GM18858 (cell line): ENCODE data around the gene SIX4.

Experiments
- ATAC-seq: cut with Tn5 transposase; IDR thresholded peaks from one replicate; pipeline ENCODE4 v1.9.1; 2021; ENCODE audit not compliant: unreplicated experiment

SIX4 gene

DNA sequence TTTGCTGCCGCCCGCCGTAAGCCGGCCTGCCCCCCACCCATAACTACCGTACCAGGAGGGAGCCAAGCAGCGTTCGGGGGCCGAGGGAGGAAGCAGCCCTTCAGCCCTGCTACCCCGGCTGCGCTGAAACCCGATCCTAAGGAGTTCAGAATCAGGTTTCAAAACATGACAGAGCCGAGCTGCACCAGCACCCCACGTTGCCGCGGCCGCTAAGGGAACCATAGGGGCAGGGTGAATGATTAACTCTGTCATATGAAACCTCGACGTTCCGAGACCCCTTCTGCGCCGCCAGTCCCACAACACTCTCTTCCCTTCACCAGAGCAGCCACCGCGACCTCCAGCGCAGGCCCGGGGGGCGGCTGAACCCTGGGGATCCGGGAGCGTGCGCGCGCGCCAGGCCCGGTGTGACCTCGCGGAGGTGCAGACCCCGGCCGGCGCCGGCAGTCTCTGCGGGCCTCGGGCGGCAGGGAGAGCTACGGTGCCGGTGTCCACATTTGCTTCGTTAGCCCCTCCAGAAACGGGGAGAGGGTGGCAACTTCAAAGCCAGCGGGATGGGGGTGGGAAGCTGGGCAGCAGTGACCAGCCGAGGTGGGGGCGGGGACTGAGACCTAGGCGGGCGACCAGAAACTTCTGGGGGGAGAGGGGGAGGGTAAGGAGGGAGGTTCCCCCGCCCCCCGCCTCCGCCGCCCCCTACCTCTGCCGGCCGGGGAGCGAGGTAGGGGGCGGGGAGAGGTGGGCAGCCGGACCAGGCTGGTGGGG is 1.6 kb downstream of the SIX4 start:
- ATAC-seq = no peak

DNA sequence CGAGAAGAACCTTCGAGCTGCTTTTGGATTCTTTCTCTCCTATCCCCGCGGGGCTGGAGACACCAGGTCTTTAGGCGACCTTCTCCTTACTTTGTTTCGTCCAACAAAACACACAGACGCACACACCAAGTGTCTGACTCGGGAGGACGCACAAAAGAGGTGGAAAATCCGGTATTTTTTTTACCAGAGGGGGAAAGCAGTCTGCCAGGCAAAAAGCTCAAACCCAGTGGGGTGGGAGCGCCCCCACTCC is 2.1 kb downstream of the SIX4 start:
- no peak for ATAC-seq

DNA sequence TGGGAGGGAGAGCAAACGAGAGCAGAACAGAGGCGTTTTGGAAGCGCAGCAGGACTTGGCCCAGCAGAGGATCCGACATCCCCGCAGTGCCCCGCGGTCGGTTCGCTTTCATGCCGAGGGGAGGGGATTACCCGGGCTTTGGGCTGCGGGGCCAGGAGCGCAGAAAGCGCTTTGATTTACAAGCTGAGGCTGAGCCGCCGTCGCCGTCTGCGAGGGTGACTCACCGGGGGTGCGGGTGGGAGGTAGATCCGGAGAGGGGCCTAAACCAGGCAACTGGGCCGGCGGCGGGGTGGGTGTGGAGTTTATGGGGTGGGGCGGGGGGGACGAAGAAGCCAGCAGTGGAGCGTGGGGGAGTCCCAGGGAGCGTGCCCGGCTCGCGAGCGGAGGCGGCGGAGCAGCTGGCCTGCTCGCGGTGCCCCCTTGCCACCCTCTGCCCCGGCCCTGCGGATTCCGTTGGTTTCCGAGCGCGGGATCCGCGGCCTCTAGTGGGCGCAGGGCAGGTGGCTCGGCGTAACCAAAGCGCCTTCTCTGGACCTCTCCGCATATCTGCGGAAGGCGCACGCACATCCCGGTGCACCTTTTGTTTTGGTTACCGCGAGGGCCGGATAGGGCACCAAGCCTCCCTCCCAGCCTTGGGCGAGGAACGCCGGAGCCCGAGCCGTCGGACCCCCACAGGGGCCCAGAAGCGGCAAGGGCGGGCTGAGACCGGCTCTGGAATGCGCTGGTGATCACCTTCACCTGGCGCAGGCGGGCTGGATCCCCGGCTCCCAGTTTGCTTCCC is 2.6 kb downstream of the SIX4 start:
- no peak for ATAC-seq

DNA sequence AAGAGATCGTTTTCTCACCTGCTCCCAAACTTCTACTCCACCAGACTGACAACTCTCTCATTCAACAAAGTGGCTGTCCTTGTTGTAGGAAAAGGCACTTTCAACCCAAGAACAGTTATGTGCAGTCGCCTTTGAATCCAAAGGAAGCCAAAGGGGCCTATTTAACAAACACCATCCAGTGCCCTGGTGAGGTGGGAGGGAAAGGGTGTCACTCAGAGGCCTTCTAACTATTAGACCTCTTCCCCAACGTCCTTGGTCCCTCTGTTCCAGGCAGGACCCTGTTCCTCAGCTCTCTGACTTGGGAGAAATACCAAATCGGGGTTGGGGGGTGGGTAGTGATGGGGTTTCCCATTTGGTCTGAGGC is 3.2 kb downstream of the SIX4 start:
- ATAC-seq = no peak

DNA sequence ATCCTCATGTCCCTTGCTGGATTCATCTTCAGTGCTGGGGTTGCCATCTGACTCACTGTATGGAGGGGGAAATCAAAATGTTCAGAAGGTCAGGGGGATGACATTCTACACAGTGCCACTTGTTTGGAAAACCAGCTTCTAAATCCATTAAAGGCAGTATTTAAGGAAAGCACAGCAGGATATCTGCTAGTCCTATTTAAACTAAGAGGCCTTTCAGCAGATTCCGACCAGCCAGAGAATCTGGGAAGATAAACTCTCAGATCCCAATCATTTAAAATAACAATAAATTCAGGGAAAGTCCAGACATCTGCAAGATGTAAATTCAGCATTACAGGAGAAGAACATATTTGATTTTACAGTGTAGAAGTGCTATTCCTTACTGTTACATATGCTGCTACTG is 3.8 kb downstream of the SIX4 start:
- ATAC-seq = no peak

DNA sequence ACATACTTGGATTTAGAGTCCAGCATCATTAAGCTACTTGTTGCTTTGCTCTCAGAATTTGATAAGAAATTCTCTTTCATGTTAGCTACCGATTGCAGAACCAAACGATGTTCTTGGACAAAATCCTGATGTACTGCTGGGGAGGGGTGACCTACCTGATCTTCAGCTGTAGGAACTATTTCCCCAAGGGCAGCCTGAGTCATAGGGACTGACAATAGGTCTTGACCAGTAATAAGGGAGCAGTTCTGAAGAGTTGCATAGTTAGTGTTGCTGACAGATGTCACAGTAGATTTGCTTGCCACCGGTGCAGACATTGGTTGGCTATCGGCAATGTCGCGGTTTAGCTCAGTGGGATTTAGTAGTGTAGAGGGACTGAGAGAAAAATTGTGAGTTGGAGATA is 10.6 kb downstream of the SIX4 start:
- no peak for ATAC-seq

DNA sequence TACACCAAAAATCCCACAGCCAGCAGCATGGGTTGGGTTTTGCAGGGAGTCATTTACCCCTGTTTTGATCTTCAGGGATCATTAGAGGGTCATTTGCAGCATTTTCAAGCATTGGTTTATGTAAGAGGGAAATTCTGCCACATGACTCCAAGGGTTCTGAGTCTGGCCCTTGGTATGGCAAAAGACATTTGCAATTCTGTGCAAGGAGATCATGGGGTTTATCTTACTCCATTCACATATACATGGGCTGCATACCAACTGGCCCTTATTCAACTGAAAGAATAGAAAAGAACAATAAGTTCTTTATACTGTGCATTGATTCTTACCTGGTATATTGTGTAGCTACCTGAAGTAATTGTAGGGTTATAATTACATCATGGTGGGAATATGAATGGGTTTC is 13.7 kb downstream of the SIX4 start:
- ATAC-seq = no peak

DNA sequence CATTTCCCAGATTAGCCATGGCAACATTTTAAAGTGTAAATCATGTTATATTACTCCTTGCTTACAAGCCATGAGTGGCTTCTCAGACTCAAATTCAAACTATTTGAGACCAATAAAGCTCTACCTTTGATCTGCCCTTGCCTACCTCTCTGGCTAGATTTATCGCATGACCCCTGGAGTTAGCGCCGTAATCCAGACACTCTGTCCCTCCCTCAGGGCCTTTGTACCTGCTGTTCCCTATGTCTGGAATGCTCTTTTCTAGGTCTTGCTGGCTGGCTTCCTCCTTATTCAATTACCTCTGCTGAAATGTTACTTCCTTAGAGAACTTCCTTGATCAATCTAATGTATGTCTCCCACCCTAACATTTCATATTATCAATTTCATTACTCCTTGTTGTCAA is 16.3 kb downstream of the SIX4 start:
- no peak for ATAC-seq

DNA sequence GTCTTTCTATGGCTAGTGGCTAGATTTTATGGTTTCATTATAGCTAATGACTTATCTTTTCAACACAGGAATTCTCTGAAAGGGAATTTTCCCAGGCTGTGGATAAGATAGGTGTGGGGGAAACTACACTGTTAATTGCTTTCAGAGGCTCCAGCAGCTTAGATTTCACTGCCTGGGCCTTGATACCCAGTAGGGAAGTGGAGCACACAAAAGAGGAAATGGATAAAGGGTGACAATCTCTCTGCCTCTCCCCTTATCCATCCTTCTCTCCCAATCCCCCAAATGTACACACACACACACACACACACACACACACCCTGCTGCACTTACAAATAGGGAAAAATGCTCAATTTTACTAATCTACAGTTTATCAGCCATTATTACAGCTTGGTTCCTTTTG is 19.1 kb downstream of the SIX4 start:
- no peak for ATAC-seq

DNA sequence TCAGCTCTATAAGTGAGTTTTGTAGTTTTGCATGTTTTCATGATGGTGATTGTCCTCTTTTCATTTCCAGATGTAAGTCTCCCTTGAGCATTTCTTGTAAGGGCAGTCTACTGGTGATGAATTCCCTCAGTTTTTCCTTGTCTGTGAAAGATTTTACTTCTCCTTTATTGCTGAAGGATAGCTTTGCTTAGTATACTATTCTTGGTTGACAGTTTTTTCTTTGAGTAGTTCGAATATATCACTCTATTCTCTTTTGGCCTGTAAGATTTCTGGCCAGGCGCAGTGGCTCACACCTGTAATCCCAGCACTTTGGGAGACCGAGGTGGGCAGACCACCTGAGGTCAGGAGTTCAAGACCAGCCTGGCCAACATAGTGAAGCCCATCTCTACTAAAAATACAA is 23.6 kb downstream of the SIX4 start:
- no peak for ATAC-seq

DNA sequence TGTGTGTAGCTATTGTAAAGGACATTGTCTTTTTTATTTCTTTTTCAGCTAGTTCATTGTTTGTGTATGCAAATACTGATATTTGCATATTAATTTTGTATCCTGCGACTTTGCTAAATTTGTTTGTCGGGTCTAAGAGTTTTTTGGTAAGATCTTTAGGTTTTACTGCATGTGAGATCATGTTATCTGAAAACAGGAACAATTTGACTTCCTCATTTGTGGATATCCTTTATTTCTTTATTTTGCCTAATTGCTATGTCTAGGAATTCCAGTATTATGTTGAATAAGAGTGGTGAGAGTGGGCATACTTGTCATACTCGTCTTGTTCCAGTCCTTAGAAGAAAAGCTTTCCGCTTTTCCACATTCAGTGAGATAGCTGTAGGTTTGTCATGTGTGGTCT is 28.8 kb downstream of the SIX4 start:
- ATAC-seq = no peak

DNA sequence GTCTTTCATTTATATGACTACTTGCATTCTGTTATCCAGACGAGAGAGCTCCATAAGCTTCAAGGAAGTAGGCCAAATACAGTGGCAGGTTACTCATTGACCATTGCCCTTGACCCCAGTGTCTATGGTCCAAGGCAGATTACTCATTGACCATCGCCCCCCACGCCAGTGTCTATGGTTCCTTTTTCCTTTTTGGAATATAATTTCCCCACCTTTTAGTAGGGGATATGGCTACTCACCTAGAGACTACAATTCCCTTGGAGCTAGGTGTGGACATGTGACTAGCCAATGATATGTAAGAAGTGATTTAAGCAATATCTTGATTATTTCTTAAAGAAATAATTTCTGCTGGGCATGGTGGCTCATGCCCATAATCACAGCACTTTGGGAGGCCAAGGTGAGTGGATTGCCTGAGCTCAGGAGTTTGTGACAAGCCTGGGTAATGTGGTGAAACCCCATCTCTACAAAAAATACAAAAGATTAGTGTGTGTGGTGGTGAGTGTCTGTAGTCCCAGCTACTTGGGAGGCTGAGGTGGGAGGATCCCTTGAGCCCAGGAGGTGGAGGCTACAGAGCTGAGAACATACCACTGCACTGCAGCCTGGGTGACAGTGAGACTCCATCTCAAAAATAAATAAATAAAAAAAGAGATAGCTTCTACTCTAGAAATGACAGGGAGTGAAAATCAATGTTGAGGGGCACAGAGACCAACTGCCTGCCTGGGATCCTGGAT is 32.6 kb downstream of the SIX4 start:
- no peak for ATAC-seq

DNA sequence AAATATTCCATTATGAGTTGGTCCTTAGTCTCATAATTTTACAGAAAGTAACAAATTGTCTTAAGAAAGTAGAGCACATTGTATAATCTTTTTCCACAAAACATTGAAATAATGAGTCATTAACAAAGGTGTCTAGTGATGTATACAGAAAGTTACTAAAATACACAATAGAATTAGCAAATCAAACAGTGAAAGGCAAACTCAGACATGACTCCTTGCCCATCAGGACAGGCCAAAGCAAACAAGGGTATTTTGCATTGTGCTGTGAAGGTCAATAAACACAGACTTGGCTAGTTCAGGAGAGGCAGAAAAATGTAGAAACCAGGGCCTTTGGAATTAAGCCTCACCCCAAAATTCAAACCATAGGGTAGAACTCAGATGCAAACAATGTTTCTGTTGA is 37.3 kb downstream of the SIX4 start:
- no peak for ATAC-seq

DNA sequence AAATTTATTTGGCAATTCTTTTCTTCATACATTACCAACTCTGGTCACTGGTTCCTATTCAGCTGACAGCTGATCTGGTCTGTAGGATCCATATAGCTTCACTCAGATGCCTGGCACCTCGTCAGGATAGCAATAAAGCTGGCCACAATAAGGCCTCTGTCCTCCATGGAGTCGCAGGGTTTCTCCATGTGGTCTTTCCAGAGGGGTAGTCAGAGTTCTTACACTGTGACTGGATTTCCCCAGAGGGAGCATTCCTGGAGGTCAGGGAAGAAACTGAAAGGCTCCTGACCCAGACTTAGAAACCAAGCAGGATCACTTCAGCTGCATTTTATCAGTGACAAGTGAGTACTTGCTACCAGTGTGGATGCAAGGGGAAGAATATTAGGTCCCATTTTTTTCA is 39.9 kb downstream of the SIX4 start:
- ATAC-seq = no peak

DNA sequence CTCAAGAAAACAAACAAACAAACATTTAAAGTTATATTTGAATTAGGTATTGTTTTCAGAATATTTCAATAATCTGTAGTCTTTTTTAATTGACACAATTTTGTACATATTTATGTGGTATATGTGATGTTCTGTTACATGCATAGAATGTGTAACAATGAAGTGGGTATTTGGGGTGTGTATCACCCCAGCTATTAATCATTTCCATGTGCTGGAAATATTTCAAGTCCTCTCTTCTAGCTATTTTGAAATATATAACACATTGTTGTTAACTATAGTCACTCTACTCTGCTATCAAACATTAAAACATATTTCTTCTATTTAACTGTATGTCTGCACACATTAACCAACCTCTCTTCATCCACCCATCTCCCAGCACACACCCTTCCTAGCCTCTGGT is 42.9 kb downstream of the SIX4 start:
- no peak for ATAC-seq

DNA sequence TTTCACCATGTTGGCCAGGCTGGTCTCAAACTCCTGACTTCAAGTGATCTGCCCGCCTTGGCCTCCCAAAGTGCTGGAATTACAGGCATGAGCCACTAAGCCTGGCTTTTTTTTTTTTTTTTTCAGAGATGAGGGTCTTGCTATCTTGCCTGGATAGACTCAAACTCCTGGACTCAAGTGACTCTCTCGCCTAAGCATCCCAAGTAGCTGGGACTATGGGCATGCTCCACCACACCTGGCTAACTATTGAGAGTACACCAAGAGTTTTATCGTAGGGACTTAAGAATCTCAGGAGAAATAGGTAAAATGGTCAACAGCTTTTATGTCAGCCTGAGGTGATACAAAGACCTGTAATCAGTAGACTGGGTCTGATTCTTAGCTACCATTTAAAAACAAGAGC is 43.6 kb downstream of the SIX4 start:
- no peak for ATAC-seq

DNA sequence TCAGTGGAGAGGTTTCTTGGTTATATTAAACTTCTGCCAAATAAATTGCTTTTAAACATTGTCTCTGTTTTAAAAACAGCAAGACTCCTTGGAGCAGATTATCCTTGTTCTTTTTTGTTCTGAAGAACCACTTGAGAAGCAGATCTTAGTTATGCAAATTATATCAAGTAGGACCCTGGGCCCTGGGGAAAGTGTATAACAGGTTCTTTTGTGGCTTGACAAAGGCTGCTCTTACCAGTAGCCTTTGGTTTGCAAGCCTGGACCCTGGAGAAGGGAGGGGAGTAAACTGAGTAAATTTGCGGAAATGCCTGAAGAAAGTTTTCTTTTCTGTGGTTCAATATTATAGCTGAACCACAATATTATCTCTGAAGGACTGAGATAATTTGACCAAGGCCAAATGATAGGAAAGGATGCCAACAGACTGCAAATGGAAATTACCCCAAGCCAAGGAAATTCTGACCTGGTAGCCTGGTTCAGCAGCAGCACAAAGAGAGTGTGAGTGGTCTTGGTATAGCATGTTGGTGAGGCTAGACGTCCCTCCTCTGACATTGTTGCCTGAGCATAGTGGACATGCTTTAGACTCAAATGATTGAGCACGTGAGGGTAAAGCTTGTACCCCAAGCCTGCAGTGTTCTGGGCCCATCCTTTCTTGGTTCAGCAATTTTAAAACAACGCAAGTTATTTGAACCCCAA is 44.4 kb downstream of the SIX4 start:
- ATAC-seq = no peak

DNA sequence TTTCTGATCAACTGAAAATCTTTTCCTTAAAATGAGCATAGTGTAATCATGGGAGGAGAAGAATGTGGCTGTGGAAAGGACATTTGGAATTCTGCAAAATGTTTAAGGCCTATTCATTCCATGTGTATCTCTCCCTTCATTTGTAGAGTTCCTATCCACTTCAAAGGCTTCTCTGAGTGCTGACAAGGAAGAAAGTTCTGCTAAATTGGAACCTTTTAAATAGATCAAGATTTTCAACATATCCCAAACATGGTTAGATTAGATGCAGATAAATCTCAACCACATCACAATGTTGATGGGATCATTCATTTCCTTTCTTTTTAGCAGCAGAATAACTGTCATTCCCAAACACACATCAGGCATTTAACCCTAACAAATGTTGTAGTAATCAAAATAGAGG is 46.5 kb downstream of the SIX4 start:
- no peak for ATAC-seq

DNA sequence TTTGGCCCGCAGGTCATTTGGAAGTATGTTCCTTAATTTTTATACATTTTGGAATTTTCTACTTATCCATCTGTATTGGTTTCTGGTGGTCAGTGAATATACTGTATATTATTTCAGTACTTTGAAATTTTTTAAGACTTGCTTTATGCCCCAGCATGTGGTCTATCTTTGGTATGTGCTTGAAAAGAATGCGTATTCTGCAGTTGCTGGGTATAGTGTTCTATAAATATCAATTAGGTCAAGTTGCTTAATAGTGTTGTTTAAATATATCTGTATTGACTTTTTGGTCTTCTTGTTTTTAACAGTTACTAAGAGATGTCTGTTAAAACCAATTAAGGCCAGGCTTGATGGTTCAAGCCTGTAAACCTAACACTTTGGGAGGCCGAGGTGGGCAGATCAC is 53.2 kb downstream of the SIX4 start:
- ATAC-seq = no peak

DNA sequence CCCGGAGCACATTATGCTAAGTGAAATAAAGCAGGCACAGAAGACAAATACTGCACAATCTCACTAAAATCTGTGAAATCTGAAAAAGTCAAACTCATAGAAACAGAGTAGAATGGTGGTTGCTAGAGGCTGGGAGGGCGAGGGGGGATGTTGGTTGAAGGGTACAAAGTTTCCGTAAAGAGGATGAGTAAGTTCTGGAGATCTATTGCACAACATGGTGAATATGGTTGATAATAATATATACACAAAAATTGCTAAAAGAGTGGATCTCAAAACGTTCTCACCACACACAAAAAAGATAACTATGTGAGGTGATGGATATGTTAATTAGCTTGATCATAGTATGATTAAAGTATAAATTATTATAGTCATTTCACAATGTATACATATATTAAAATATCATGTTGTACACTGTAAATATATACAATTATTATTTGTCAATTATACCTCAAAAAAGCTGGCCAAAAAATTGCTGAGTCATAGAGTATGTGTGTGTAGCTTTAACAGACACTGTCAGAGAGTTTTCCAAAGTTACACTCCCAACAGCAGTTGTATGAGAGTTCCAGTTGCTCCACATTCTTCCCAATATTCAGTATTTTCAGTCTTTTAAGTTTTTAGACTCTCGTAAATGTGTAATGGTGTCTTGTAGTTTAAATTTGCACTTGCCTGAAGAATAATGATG is 55.6 kb downstream of the SIX4 start:
- ATAC-seq = no peak

DNA sequence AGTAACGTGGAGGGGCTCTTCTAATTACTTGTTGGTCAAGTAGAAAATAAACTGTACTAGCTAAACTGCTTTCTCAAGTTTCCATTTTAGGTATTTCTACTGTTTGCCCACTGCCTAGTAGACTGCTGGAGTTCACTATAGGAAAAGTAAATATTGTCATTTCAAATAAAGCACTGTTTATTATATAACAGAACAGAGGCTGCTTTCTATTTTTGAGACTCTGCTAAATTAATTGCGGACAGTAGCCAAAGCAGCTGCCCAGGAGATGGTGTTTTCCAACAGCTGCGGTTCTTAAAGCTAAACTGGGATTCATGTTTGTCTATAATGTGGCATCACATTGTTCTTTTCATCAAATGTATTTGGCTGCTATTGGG is 59.0 kb downstream of the SIX4 start:
- no peak for ATAC-seq
